ENCODE results near the gene CAMTA1.
"Not testable (repeated sequence)": the region's sequence is repeated elsewhere in the genome, so short reads cannot be mapped to it uniquely, and the experiment has no call there.

CAMTA1 gene

DNA sequence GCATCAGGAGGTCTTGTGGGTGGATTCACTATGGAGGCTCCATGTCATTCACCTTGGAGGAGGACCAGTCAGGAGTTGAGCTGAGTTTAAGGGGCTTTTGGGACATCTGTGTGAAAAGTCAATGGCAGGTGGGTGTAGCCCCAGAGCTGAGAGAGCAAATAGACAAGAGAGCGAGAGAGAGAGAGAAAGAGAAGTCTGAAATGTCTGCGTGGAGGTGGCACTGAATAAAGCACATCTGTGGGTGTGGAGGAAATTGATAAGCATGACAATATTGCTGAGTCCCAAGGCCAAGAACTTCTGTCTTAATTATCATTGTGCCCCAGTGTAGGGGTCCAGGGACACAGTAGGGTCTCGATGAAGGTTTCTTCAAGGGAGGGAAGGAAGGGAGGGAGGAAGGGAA, 906.3 kb downstream of the CAMTA1 start:
- DNase-seq (ENCODE audit: low read depth in 2 of 2) = no peak

DNA sequence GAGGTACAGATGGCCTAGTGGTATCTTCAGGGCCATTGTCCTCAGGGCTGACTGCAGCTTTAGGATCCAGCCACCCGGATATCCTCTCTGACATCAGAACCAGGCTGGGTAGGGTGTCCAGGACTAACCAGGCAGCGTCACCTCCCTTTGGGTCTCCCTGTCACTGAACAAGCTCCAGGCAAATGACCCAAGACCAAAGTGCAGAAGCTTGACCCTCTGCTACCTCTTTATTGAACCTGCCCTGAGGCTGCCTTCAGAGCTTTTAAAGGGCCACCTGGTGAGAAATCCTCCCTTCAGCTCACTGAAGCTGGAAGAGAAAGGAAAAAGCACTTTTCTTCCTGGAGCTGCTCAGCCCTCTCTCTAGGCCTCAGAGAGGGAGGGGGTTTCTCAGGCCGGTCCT, 906.8 kb downstream of the CAMTA1 start:
- no peak for DNase-seq (ENCODE audit: low read depth in 2 of 2)

DNA sequence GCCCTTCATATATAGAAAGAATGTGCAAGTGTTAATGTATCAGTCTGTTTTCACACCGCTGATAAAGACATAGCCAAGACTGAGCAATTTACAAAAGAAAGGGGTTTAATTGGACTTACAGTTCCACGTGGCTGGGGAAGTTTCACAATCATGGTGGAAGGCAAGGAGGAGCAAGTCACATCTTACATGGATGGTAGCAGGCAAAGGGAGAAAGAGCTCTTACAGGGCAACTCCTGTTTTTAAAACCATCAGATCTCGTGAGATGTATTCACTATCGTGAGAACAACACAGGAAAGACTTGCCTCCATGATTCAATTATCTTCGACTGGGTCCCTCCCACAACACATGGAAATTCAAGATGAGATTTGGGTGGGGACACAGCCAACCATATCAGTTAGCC, 907.8 kb downstream of the CAMTA1 start:
- not testable (repeated sequence) for DNase-seq (ENCODE audit: low read depth in 2 of 2)

DNA sequence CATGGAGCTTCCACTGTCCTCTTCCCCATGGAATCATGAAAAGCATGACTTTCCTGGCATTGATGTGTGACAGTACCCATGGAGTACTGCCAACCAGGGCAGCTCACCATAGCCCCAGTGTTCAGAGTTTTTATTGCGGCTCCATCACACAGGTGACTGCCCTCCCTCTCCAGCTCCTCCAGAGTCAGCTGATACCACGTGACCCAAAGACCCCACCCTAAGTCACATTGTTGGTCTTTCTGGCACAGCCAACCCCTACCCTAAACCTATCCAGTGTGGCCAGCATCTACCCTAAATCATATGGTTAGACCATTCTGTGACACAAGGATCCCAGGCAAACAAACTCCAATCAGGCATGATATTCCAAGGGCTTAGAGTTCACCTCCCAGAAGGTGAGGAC, 908.4 kb downstream of the CAMTA1 start:
- no peak for DNase-seq (ENCODE audit: low read depth in 2 of 2)

DNA sequence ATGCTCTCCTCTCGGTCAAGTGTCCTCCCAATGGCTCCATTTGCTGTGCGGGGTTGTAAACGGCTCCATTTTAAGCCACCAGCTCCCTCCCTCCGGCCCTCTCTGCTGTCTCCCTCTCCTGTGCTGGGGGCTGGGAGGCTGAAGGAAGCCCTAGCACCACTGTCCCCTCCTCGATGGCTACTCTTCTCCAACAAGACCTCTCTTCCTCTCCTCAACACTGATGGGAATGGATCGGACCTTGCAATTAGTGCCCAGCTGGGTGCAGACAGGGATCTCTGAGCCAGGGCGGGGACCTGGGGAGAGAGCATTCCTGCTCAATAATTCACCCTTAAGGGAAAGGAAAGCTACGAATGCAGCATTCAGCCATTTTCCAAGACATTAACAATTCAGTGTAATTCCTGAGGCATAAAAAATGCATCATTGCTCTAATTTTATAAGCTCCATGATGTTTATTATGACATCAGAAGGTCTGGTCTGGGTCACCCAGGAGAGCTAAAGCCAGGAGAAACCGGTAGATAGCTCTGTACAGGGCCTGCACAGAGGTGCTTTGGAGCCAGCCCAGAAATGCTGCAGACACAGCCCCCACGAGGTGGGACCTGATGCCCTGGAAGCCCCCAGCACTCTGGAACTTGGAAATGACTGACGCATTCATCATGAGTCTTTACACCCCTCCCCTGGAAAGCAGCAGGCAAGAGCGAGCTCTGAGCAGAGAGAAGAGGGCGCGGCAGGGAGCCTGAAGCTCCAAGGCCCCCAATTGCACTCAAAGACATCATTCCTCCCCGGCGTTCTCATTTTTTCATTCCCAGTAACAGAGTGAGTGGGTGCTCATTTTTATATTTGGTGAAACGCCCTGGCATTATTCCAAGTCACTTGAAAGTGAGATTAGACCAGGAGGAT, 909.6 kb downstream of the CAMTA1 start:
- no peak for DNase-seq (ENCODE audit: low read depth in 2 of 2)

DNA sequence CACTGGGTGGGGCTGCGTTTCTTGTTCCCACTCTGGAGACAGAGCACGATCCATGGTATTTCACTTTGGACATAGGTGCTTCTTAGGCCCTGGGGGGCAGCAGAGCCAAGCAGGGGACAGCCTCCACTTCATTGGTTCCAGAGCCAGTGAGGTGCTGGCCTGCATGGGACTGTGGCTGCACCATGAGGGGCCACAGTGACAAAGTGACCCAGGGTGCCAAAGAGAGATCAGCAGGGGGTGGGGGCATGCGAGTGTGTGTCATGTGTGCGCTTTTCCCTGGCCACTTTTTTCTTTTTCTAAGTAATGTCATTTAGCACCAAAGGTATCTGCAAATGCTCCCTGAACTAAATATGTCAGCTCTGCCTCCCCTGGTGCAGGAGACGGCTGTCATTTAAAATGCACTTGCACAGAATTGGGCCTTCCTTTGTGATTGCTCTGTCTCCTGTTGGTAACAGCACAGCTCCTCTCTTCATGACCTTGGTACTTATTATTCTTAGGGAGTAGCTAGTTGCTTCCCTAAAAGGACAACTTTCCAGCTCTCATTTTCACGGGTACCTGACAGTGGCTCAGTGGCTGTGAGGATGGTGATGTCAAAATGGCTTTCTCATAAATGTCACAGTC, 910.4 kb downstream of the CAMTA1 start:
- no peak for DNase-seq (ENCODE audit: low read depth in 2 of 2)

DNA sequence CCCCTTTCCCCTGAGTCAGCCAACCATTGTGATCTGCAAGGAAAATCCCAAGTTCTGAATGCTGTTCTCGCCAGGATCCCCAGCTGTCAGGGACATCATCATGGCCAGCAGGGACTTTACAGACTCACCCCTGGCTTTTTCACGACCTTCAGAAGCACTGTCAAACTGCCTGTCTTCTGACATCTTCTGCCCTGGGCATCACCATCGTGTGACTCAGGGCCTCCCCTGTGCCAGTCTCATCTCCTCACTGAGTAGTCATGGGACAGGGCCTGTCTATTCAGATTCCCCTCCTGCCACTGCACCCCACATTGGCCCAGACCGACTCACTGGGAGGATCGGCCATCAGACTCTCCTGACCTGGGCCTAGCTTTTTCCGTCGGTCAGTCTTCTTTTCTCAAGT, 913.4 kb downstream of the CAMTA1 start:
- DNase-seq (ENCODE audit: low read depth in 2 of 2) = no peak

DNA sequence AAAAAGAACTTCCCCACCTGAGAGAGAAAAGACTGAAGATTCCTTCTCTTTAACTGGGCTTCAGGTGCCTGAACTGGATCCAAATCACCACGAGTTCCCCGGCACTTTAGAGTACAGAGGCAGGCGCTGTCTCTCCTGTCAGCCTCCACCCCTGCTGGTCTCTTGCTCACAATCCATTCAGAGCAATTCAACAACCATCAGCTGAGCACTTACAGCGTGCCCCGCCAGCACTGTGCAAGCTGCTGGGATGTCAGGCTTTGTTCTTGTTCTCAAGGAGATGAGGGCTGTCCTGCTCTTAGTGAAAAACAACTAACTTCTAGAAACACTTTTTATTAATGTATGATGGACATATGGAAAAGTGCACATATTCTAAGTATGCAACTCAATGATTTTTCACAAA, 917.1 kb downstream of the CAMTA1 start:
- no peak for DNase-seq (ENCODE audit: low read depth in 2 of 2)

DNA sequence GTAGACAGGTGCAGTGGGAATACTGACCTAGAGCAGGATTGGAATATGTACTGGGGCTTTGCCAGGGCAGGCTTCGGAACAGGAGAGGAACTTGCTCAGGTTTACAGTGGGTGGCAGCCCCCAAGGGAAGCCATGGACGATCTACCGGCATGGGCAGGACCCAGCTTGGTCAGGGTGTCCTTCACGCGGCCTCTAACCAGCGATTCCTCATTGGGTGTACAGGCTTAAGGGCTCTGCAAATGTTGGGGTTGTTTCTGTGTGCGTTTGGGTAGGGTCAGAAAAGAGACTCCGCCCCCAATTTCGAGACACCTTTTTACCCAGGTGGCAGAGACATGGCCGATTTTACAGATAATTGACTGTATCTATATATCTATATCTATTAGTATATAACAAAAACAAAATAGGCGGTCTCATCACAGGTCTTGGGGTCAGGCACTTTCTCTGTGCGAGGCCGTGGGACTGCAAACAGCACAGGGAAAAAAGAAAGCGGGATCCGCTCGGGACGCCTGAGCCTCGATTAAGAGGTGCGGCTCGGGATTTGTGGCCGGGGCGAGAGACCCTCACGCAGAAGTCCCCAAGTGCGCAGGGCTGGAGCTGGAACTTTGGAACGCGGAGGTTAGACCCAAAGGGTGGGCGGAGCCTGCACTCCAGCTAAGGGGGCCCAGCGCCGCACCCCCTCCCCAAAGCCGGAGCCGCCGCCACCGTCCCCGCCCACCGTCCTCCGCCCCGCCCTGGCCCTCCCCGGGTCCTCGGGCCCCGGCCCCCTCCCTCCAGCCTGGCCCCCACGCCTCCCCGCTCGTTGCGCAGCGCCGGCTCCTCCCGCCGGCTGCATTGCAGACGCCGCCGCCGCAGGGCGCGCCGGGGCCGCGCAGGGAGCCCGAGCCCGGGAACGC, 918.3 kb downstream of the CAMTA1 start:
- DNase-seq (ENCODE audit: low read depth in 2 of 2) = no peak

DNA sequence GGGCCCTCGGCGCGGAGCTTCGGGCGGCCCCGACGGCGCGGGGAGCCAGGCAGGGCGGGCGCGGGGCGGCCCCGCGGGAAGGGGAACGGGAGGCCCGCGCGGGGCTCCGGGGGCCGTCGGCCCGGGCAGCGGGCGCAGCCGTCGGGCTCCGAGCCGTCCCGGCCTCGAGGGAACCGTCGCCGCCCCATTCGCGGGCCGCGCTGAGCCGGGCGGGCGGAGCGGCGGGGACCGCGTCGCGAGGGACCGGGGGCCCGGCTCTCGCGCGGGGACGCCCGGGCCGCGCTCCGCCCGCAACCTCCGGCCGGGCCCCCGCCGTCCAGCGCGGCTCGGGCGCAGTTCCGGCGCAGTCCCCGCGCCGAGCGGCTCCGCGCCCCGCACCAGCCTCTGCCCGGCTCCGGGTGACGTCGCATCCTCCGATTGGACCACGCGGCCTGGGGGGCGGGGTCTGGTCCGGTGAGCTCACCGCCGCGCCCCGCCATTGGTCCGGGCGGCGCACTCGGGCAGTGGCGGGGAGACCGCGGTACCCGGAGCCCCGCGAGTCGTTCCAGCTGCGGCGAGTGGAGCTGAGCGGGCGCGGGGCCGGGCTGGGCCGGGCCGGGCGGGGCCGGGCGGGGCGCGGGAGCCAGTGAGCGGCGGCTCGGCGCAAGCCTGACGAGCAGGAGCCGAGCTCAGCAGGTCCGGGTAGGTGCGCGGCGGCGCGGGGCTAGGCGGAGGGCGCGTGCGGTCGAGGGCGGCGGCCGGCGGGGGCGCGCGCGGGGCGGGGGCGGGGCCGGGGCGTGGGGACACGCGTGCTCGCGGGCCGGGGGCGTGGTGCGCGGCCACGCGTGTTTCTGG, 919.2 kb downstream of the CAMTA1 start:
- DNase-seq (ENCODE audit: low read depth in 2 of 2) = peak; percentile 50 to 55

DNA sequence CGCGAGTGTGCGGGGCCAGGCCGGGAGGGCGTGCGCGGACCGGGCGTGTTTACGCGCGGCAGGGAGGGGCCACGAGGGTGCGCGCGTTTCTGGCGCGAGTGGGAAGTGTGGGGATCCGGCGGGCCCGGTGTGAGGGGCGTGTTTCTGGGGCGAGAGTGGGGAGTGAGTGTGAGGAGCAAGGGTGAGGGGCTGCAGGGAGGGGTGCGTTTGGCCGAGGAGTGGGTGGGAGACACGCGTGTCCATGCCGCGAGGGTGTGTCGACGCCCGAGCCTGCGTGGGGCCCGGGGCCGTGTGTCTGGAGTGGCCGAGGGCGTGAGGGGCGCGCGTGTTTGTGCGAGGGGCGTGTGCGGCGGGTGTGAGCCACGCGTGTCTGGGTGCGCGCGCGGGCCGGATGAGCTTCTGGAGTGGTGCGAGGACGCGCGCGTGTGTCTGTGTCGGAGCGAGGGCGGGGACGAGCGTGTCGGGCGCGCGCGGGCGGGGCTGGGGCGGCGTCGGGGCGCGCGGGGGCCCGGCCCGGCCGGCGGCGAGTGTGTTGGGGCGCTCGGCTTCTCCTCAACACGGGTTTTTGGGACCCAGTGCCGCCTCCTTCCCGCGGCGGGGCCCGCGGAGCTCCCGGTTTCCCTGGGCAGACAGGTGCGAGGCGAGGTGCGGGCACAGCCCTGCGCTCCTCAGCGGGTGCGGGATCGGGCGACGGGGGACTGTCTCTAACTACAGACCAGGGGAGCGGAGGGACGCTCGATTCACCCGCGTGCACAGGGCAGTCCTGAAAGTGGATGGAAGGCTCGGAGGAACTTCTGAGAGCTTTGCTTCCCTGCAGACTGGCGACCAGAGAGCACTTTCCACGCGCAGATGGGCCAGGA, 920.0 kb downstream of the CAMTA1 start:
- DNase-seq (ENCODE audit: low read depth in 2 of 2) = no peak

DNA sequence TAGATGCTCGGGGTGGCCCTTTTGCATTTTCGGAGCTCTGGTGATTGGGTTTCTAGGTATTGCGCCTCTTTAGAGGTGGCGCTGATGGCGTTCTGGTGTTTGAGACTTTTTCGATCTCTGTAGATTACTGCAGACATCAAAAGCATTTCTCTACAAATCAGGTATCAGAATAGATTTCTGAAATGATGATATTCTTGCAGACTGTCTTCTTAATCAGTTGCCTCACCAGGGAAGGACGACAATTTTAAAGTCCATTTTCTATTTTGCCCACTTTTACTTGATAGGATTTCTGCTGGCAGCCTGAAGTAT, 920.6 kb downstream of the CAMTA1 start:
- DNase-seq (ENCODE audit: low read depth in 2 of 2) = no peak

DNA sequence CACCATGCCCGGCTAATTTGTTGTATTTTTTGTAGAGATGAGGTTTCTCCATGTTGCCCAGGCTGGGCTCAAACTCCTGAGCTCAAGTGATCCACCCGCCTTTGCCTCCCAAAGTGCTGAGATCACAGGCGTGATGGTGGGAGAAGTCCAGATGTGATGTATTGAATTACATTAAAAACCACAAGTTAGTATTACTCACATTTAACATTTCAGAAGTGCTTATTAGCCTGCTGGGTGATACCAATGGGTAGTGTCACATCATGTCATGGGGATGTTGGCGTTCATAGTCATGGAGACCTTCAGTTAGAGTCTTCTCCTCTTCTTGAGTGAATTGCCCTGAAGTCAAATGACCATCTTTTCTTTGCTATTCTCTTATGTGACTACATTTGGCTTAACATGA, 922.3 kb downstream of the CAMTA1 start:
- DNase-seq (ENCODE audit: low read depth in 2 of 2) = no peak

DNA sequence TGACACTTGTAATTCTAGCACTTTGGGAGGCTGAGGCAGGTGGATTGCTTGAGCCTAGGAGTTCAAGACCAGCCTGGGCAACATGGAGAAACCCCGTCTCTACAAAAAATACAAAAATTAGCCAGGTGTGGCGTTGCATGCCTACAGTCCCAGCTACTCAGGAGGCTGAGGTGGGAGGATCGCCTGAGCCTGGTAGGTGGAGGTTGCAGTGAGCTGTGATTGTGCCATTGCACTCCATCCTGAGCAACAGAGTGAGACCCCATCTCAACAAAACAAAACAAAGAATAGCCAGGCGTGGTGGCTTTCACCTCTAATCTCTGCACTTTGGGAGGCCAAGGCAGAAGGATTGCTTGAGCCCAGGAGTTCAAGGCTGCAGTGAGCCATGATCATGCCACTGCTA, 922.8 kb downstream of the CAMTA1 start:
- DNase-seq (ENCODE audit: low read depth in 2 of 2) = not testable (repeated sequence)

DNA sequence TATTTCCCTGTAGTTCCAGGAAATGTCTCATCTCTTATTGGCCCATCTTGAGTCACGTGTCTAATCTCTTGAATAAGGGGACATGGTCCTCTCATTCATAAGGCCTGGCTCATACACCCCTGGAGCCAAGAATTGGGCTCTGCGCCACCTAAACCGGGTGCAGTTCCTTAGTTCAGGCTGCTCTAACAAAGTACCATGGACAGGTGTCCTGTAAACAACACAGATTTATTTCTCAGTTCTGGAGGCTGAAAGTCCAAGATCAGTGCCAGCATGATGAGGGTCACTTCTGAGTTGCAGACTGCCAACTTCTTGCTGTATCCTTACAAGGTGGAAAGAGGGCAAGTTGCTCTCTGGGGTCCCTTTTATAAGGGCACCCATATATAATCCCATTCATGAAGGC, 925.6 kb downstream of the CAMTA1 start:
- no peak for DNase-seq (ENCODE audit: low read depth in 2 of 2)

DNA sequence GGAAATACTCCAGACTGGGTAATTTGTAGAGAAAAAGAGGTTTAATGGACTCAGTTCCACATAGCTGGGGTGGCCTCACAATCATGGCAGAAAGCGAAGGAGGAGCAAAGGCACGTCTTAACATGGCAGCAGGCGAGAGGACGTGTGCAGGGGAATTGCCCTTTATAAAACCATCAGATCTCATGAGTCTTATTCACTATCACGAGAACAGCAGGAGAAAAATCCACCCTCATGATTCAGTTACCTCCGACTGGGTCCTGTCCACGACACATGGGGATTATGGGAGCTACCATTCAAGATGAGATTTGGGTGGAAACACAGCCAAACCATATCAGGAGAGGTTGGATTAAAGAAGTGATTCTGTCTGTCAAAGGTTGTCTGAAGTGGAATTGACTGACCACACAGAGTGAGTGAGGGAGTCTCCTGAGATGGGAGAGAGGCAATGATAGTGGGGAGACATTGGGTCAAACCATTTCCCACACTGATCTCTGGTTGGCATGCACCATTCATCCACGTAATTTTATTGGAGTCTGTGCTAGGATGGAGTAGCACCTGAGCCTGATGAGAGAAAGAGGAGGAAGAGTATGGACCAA, 927.6 kb downstream of the CAMTA1 start:
- no peak for DNase-seq (ENCODE audit: low read depth in 2 of 2)

DNA sequence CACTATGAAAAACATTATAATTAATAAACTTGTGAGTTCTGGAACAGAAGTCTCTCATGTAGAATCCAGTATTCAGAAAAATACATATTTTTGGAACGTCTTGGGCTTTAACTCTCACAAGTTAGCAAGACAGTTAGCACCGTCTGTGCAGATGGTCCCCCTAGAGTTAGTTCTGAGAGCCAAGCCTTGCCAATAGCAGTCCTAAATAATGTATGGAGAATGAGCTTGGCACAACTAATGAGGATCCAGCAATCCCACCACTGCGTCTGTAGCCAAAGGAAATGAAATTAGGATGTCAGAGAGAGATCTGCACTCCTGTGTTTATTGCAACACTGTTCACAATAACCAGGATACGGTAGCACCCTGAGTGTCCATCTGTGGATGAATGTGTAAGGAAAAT, 931.3 kb downstream of the CAMTA1 start:
- DNase-seq (ENCODE audit: low read depth in 2 of 2) = no peak

DNA sequence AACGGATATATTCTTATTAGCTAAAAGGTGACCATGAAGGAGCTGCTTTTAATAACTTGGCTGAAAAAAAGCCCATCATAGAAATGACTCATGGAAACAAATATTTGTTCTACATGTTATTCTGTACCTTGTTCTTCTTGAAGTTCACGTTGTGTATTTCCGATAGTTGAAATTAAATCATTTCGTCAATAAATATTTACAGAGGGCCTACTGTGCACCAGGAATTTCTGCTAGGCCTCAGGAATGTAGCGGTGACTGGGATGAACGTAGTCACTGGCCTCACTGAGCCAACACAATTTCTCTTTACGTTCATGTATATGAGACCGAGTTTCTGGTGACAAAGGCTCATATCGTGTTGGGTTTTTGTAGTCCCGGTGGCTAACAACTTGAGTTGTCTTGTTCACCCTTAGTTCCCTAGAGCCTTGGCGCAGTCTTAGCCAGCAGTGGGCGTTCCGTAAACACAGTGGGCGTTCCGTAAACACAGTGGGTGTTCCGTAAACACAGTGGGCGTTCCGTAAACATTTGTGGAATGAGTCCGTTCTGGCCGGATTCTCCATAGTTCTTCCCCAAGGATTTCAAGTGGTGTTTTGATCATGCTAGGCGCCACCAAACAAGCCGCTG, 932.6 kb downstream of the CAMTA1 start:
- no peak for DNase-seq (ENCODE audit: low read depth in 2 of 2)

DNA sequence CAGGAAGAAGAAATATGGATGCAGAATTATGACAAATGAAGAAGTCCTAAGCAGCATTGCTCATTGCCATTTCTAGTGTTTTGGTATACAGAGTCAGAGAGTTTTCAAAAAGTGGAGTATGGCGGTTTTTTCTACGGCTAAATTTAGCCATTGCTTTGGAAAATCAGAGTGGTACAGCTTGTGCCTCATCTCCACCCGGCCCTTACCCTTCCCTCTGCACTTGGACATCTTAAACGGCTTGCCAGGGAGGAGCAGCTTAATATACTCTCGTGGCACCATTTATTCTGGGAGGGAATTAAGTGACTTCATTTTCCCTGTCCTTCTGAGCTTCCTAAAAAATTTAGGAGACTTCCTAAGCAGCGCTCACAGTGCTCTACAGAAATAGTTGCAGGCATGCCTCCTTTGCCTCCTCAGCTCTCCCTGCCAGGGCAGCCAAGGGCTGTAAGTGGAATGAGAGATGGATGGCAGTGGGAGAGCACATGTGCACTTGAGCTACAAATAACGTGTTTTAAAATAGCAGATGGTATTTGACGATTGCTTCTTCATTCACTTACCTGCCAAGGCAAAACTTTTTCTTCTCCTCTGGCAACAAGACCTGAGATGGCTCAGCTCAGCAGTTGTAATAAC, 934.3 kb downstream of the CAMTA1 start:
- DNase-seq (ENCODE audit: low read depth in 2 of 2) = no peak
